Measurements from ENCODE around the gene NKX3-2. TPM values are rescaled to one million over a fixed set of nuclear protein-coding genes. Genes with fewer than 3 reads are reported as not detected.

The NKX3-2 gene
- total and polyA plus RNA-seq, 2 of the 8 experiments (the other 6 are each of a cell fraction or from before 2014, with no cell fraction given) = 0.13 TPM; not detected in 1

DNA sequence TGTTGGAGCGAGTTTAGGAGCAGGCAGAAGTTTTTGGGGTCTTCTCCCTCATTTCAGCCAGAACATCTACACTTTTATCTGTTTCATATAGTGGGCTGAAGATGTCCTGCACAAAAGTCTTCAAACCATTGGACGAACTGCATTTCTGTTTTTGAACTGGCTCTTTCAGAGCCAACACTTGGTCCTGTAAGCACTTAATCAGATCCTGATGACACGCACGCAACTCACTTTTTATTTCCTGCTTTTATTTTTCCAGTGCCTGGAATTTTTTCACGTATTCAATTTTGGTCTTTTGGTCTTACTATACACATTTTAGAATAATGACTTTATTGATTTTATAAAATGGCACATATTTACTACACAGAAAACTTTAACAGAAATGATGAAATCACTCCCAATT, 40.2 kb upstream of the NKX3-2 start:
- H2BK5ac ChIP-seq (ENCODE audit: low read depth, low read length) = no peak overlapping the region
- no peak overlapping the region for H3K18ac ChIP-seq (ENCODE audit: extremely low read depth, low read length)
- H4K8ac ChIP-seq (ENCODE audit: extremely low read depth, insufficient read depth, low read length) = no peak overlapping the region
- H4K91ac ChIP-seq (replicated peaks; ENCODE audit: insufficient read length, low read length) = no peak overlapping the region
- H3K27me3 ChIP-seq (replicated peaks in 1 of 4; ENCODE audit: control insufficient read depth in 3 of 4, extremely low read depth in 1 of 4, insufficient read depth in 3 of 4, low read length in 3 of 4) = peaks cover 0 to 1% (median 0%) of the 10 kb centered on the region in 4 experiments; a peak in 1 of 7 replicates
- no peak overlapping the region for H2BK12ac ChIP-seq (ENCODE audit: low read depth, low read length)
- no peaks in the 10 kb centered on the region; the same call in 1 of the 2 replicates for H3K23me2 ChIP-seq (ENCODE audit: low read depth, low read length)
- H2AFZ ChIP-seq (ENCODE audit: low read length) = no peak overlapping the region
- no peak overlapping the region for H4K5ac ChIP-seq (ENCODE audit: insufficient read length, low read depth, low read length)
- H3K23ac ChIP-seq (ENCODE audit: insufficient read length) = no peak overlapping the region
- peaks cover 0 to 2% of the 10 kb centered on the region in 2 experiments for H4K20me1 ChIP-seq (replicated peaks in 1 of 2; ENCODE audit: control insufficient read depth in 1 of 2, insufficient read depth in 2 of 2, low read length in 2 of 2)
- no peak overlapping the region for H3K27ac ChIP-seq (ENCODE audit: low read depth, low read length)
- no peak overlapping the region for H3K9ac ChIP-seq (replicated peaks in 1 of 4; ENCODE audit: extremely low read depth in 1 of 4, low read depth in 3 of 4, low read length in 3 of 4)
- H2BK120ac ChIP-seq (replicated peaks; ENCODE audit: low read depth, low read length) = no peak overlapping the region
- H3K9me3 ChIP-seq (ENCODE audit: insufficient read depth in 2 of 2, low read depth in 1 of 2, low read length in 1 of 2) = no peaks in the 10 kb centered on the region
- no peak for TF ChIP-seq HDAC2 (IDR thresholded peaks at IDR 0.05; ENCODE audit: borderline replicate concordance in 1 of 2, low read depth in 2 of 2, low read length in 2 of 2)
- no peak for TF ChIP-seq JUND (IDR thresholded peaks at IDR 0.05; ENCODE audit: low read length)
- no peak for TF ChIP-seq TBP (IDR thresholded peaks at IDR 0.05; ENCODE audit: low read depth, low read length)
- no peak for TF ChIP-seq NRF1 (IDR thresholded peaks at IDR 0.05; ENCODE audit: low read depth, low read length)
- no peak for TF ChIP-seq CBX5 (IDR thresholded peaks at IDR 0.05; ENCODE audit: low read depth, low read length)
- TF ChIP-seq TCF12 (IDR thresholded peaks at IDR 0.05; ENCODE audit: low read depth, low read length) = no peak
- no peak for TF ChIP-seq GTF2F1 (IDR thresholded peaks at IDR 0.05; ENCODE audit: borderline replicate concordance, low read depth, low read length)
- no peak overlapping the region for H3K4me3 ChIP-seq (ENCODE audit: extremely low read depth in 1 of 4, insufficient read depth in 2 of 4, low read depth in 3 of 4, low read length in 4 of 4)
- H3K4me1 ChIP-seq (replicated peaks in 1 of 4; ENCODE audit: control insufficient read depth in 3 of 4, insufficient read depth in 4 of 4, low read length in 3 of 4) = no peaks in the 10 kb centered on the region
- no peak overlapping the region for H2BK20ac ChIP-seq (ENCODE audit: low read length)
- no peak overlapping the region for H3K4ac ChIP-seq (replicated peaks; ENCODE audit: insufficient read length, low read depth, low read length)
- no peak overlapping the region for H3K56ac ChIP-seq (replicated peaks; ENCODE audit: insufficient read length, low read depth, low read length)
- DNase-seq (ENCODE audit: low read depth in 1 of 2, low spot score in 2 of 2) = no peak
- ChIA-PET CTCF (ENCODE audit: partially characterized antibody) (no interaction called here), POLR2A (ENCODE audit: partially characterized antibody) (no interaction called here)
- no peak overlapping the region for H3K14ac ChIP-seq (ENCODE audit: insufficient read length)
- peaks cover 2 to 62% (median 32%) of the 10 kb centered on the region in 4 experiments for H3K36me3 ChIP-seq (ENCODE audit: control insufficient read depth in 2 of 4, insufficient read depth in 4 of 4, low read length in 3 of 4)
- 92% methylated on average over 5 of the region's 5 CpGs; no CpG with 5 or more reads in 1 of the 2 experiments for WGBS, 2 experiments (ENCODE audit: extremely low coverage in 1 of 2, insufficient coverage in 1 of 2, insufficient read length in 1 of 2, insufficient replicate concordance in 2 of 2, low coverage in 1 of 2, low lambda C conversion rate in 2 of 2, missing lambda C conversion rate in 1 of 2)
- H3K79me2 ChIP-seq (ENCODE audit: control insufficient read depth in 1 of 2, insufficient read depth in 2 of 2, low read length in 2 of 2) = no peaks in the 10 kb centered on the region
- no peak for FAIRE-seq
- no peak overlapping the region for H3K4me2 ChIP-seq (ENCODE audit: insufficient read depth in 1 of 2, low read depth in 2 of 2, low read length in 2 of 2)
- H3K79me1 ChIP-seq (ENCODE audit: low read depth, low read length) = no peaks in the 10 kb centered on the region
- H2BK15ac ChIP-seq (ENCODE audit: low read length) = no peak overlapping the region
- no peak overlapping the region for H2AK5ac ChIP-seq (ENCODE audit: low read depth, low read length)

Measured in H1 (cell line).